ENCODE data around the gene MAMLD1. TPM values are rescaled to one million over a fixed set of nuclear protein-coding genes. Genes with fewer than 3 reads are reported as not detected.

Gene MAMLD1
- total RNA-seq, 1 experiment from 2014 or later: 0.48 TPM

DNA sequence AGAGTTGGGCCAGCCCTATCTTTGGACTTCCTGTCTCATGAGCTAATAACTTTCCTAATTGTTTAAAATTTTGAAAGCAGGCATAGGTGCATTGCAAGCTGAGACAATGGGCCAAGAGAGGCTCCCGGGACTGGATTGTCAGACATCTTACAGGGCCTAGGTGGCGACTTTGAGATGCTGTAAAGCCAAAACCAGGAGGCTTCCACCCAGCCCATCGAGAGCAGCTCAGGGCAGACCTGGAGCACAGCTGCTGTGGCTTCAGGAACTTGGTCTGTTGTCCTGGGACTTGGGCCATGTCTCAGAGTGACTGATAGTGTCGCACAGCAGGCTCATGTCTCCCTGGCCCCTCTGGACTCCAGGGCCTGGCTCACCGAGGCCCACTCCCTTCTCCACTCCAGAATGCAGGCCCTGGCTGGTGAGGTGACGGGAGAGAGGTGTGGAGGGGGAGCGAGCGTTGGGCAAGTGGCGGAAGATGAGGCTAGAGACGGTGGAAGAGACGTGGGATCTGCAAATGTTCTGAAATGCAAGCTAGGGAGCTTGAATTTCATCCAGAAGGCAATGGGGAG, 181.2 kb downstream of the MAMLD1 start:
- Histone ChIP-seq H2BK15ac (ENCODE audit: low read depth, low read length) (no peak overlapping the region), H3K9me3 (ENCODE audit: control insufficient read depth, low read depth, low read length) (no peaks in the 10 kb centered on the region), H3K79me1 (ENCODE audit: insufficient read depth, low read depth, low read length, poor library complexity, severe bottlenecking) (no peaks in the 10 kb centered on the region), H3K23ac (ENCODE audit: insufficient read length, low read depth, low read length) (no peak overlapping the region), H3K4ac (ENCODE audit: low read depth, low read length) (no peak overlapping the region), H4K5ac (ENCODE audit: insufficient read length, low read depth, low read length) (no peak overlapping the region), H3K4me2 (ENCODE audit: insufficient read depth, insufficient read length, low read length) (no peak overlapping the region), H3K56ac (ENCODE audit: insufficient read length, low read depth, low read length) (no peak overlapping the region), H2AFZ (ENCODE audit: low read length) (no peak overlapping the region), H3K18ac (ENCODE audit: insufficient read length, low read depth, low read length) (no peak overlapping the region), H3K9ac (ENCODE audit: extremely low read depth, insufficient read length, low read length) (no peak overlapping the region), H3K23me2 (ENCODE audit: insufficient read length, low read depth, low read length, poor library complexity, severe bottlenecking) (no peaks in the 10 kb centered on the region), H2BK12ac (ENCODE audit: insufficient read length, low read depth, low read length) (no peak overlapping the region), H3K27ac (ENCODE audit: insufficient read length, low read depth, low read length) (no peak overlapping the region), H3K79me2 (ENCODE audit: insufficient read depth, low read length) (no peaks in the 10 kb centered on the region), H3T11ph (ENCODE audit: low read length) (no peak overlapping the region), H4K91ac (ENCODE audit: insufficient read length, low read depth, low read length) (no peak overlapping the region), H4K20me1 (ENCODE audit: control insufficient read depth, insufficient read depth, insufficient read length) (no peaks in the 10 kb centered on the region), H2AK5ac (ENCODE audit: insufficient read length, low read length) (no peak overlapping the region), H2BK20ac (ENCODE audit: low read depth, low read length, poor library complexity, severe bottlenecking) (no peak overlapping the region), H2BK120ac (ENCODE audit: low read depth, low read length, poor library complexity, severe bottlenecking) (no peak overlapping the region), H3K4me1 (ENCODE audit: insufficient read depth, low read length) (0 out of 2 replicates have a peak, but pooled peaks cover 2% of the 10 kb centered on the region), H2BK5ac (ENCODE audit: insufficient read length, low read length) (no peak overlapping the region), H4K8ac (replicated peaks; ENCODE audit: insufficient read length, low read depth, low read length) (no peak overlapping the region), H3K14ac (ENCODE audit: insufficient read depth, low read length) (no peak overlapping the region), H3K27me3 (ENCODE audit: insufficient read depth, low read length) (peaks cover 3% of the 10 kb centered on the region; the same call in 1 of the 2 replicates)
- peaks cover 2 to 12% of the 10 kb centered on the region in 2 experiments; a peak in 3 of 4 replicates for H3K4me1 Mint-ChIP-seq
- H3K4me3 Mint-ChIP-seq: no peak overlapping the region
- no CpG with 5 or more reads among the region's 11 CpGs for WGBS (ENCODE audit: extremely low coverage, insufficient read length, low lambda C conversion rate)
- H3K27me3 Mint-ChIP-seq (ENCODE audit: low read depth): peaks cover 44% of the 10 kb centered on the region
- H3K27ac Mint-ChIP-seq: no peak overlapping the region
- DNase-seq: peak; percentile 70
- TF ChIP-seq, protein P1, sequence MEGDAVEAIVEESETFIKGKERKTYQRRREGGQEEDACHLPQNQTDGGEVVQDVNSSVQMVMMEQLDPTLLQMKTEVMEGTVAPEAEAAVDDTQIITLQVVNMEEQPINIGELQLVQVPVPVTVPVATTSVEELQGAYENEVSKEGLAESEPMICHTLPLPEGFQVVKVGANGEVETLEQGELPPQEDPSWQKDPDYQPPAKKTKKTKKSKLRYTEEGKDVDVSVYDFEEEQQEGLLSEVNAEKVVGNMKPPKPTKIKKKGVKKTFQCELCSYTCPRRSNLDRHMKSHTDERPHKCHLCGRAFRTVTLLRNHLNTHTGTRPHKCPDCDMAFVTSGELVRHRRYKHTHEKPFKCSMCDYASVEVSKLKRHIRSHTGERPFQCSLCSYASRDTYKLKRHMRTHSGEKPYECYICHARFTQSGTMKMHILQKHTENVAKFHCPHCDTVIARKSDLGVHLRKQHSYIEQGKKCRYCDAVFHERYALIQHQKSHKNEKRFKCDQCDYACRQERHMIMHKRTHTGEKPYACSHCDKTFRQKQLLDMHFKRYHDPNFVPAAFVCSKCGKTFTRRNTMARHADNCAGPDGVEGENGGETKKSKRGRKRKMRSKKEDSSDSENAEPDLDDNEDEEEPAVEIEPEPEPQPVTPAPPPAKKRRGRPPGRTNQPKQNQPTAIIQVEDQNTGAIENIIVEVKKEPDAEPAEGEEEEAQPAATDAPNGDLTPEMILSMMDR (conservative IDR thresholded peaks at IDR 0.05): peak; percentile 48; the same call in 2 of the 3 replicates
- peaks cover 0 to 7% (median 0%) of the 10 kb centered on the region in 3 experiments; a peak in 1 of 7 replicates for H3K36me3 Mint-ChIP-seq (ENCODE audit: insufficient read depth in 1 of 3, low read depth in 3 of 3)
- H3K9me3 Mint-ChIP-seq: peaks cover 71 to 76% of the 10 kb centered on the region in 2 experiments
